Gastroesophageal sphincter (tissue), 3 donors: ENCODE measurements around the gene ZEB1.

Source experiments
- POLR2AphosphoS5 ChIP-seq: sonication (generic); formaldehyde crosslinking; IDR thresholded peaks from one replicate; pipeline ENCODE4 v1.6.1; 2017; ENCODE audit warnings: antibody characterized with exemption
- TF ChIP-seq, protein P1 (sequence below), 4 experiments: fragments of 200-600 bp in 2 of 4; fragments of 450-650 bp in 2 of 4; sonication (generic) in 1 of 4; IDR thresholded peaks; one replicate each; pipeline ENCODE4 v1.5.1; 2017 to 2019; ENCODE audit warnings: antibody characterized with exemption in 4 of 4, mild to moderate bottlenecking in 2 of 4, moderate library complexity in 2 of 4

DNA sequence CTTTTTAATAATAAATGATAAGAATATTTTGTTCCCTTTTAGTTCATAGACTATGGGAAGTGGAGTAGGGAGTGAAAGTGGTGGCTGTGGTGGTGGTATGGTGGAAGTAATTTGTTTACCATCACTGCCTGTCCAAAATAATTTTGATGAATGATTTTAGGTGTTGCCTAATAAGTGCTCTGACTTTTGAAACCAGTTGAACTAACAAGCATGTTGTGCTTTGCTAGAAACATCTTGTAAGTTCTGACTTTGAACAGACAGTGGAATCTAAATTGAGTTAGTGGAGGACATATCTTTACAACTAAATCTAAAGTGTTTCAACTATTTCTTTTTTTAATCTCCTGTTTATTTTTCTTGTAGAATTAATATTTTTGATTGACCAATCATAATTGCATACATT lies 49.7 kb downstream of the ZEB1 start:
- TF ChIP-seq POLR2AphosphoS5: no peak
- TF ChIP-seq, protein P1, sequence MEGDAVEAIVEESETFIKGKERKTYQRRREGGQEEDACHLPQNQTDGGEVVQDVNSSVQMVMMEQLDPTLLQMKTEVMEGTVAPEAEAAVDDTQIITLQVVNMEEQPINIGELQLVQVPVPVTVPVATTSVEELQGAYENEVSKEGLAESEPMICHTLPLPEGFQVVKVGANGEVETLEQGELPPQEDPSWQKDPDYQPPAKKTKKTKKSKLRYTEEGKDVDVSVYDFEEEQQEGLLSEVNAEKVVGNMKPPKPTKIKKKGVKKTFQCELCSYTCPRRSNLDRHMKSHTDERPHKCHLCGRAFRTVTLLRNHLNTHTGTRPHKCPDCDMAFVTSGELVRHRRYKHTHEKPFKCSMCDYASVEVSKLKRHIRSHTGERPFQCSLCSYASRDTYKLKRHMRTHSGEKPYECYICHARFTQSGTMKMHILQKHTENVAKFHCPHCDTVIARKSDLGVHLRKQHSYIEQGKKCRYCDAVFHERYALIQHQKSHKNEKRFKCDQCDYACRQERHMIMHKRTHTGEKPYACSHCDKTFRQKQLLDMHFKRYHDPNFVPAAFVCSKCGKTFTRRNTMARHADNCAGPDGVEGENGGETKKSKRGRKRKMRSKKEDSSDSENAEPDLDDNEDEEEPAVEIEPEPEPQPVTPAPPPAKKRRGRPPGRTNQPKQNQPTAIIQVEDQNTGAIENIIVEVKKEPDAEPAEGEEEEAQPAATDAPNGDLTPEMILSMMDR (IDR thresholded peaks at IDR 0.05): no peak
